H1 (cell line): ENCODE results near the gene OPCML. TPM values are rescaled to one million over a fixed set of nuclear protein-coding genes. Genes with fewer than 3 reads are reported as not detected.

ENCODE experiments used
- MAFK ChIP-seq: IDR thresholded peaks from 2 replicates; pipeline ENCODE4 v1.6.1; 2012; ENCODE audit warnings: low read depth, mild to moderate bottlenecking, improper control_type of control experiment, low read length
- PHF8 ChIP-seq: fragments of 200-600 bp; sonication (generic); conservative IDR thresholded peaks from 2 replicates; pipeline ENCODE4 v1.7.1; 2012; ENCODE audit warnings: low read depth, mild to moderate bottlenecking, inconsistent platforms, low read length, moderate library complexity
- RBBP5 ChIP-seq: IDR thresholded peaks from 2 replicates; pipeline ENCODE4 v1.7.1; 2012; ENCODE audit warnings: low read depth, mild to moderate bottlenecking, inconsistent platforms, low read length, moderate library complexity, borderline replicate concordance
- SP4 ChIP-seq: IDR thresholded peaks from 2 replicates; pipeline ENCODE4 v1.6.1; 2012; ENCODE audit warnings: low read length, inconsistent platforms
- TAF7 ChIP-seq: optimal IDR thresholded peaks from 2 replicates; pipeline ENCODE3; 2011; ENCODE audit warnings: low read depth, mild to moderate bottlenecking, inconsistent platforms, low read length, moderate library complexity, borderline replicate concordance
- polyA plus RNA-seq, 7 experiments: library from polyadenylated mRNA; depleted of rRNA in 3 of 7; stranded (reverse) in 5 of 7; unstranded in 2 of 7; fragments of >200 nt in 5 of 7; fragments of 200-250 nt in 2 of 7; gene quantifications; 1 replicate in 5 of 7; 2 replicates in 1 of 7; 4 replicates in 1 of 7; pipeline versions ENCODE4 v1.2.1 to v1.2.3, GENCODE V29; 2011 to 2013; ENCODE audit warnings: missing spikeins in 2 of 7, mixed read lengths in 2 of 7
- total RNA-seq: library from RNA; stranded (reverse); fragmentation: NEBNext Ultra II Directional; extraction: Animal tissue kit (Norgen Biotek cat#: 25700); gene quantifications from 2 replicates; pipeline ENCODE4 v1.2.1, GENCODE V29; 2021

OPCML gene
- total and polyA plus RNA-seq, 2 of the 8 experiments (the other 6 are each of a cell fraction or from before 2014, with no cell fraction given), result 2.3 to 3.1 TPM

DNA sequence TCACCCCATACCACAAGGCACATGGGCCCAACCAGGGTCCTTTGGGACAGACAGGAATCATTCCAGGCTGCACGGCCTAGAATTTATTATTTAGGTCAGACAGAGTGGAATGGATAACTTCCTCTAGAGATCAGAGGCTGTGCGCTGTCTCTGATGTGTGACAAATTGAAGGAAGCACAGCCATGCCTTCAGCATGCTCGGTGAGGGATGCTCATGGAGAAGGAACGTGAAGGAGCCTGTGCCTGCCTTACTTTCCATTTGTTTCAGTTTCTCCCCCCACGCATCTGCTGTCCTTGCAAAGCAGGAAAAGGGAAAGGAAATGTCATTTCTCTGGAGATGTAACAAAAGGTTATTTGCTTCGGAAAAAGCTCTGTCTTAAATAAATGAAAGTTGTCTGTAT lies 644.1 kb downstream of the OPCML start (continued):
- TF ChIP-seq PHF8, result no peak
- TF ChIP-seq SP4, result no peak
- TF ChIP-seq RBBP5, result no peak
- TF ChIP-seq TAF7, result no peak
- no peak for TF ChIP-seq MAFK
